ENCODE results near the gene CNST. TPM values are rescaled to one million over a fixed set of nuclear protein-coding genes. Genes with fewer than 3 reads are reported as not detected.
"Not testable (repeated sequence)": the region's sequence is repeated elsewhere in the genome, so short reads cannot be mapped to it uniquely, and the experiment has no call there.

Gene CNST
- total RNA-seq, 3 donors from 2014 or later (not counting 1 experiment from before 2014, with no cell fraction given), result 48.2 to 56.1 (median 49.7) TPM

- Mint-ChIP-seq H3K9me3 (no peaks in the 10 kb centered on the region), H3K4me3 (no peak overlapping the region), H3K27me3 (ENCODE audit: low read depth in 2 of 2) (no peaks in the 10 kb centered on the region), H3K36me3 (no peaks in the 10 kb centered on the region), H3K27ac (no peak overlapping the region), H3K4me1 (peaks cover 46 to 50% of the 10 kb centered on the region in 2 donors)
- WGBS (ENCODE audit: insufficient coverage), result 96% methylated on average over 7 of the region's 7 CpGs
- intact Hi-C loops (cut with micrococcal nuclease), result no loop called here
- Histone ChIP-seq H3K27me3 (ENCODE audit: control insufficient read depth, insufficient read depth, low read length) (no peaks in the 10 kb centered on the region), H3K4me1 (ENCODE audit: control insufficient read depth, insufficient read depth, low read length) (peaks cover 6% of the 10 kb centered on the region), H3K27ac (ENCODE audit: low read length) (no peak overlapping the region), H3K9me3 (ENCODE audit: control insufficient read depth, insufficient read depth, low read length) (no peaks in the 10 kb centered on the region), H3K4me3 (ENCODE audit: low read length) (no peak overlapping the region), H3K36me3 (ENCODE audit: control insufficient read depth, insufficient read depth, low read length) (peaks cover 9% of the 10 kb centered on the region)
- no peak for TF ChIP-seq CTCF (IDR thresholded peaks at IDR 0.05)
- DNase-seq, result no peak
- no peak for ATAC-seq
These were observed 31.7 kb downstream of the CNST start for GRCh38 chr1:246597971-246598370.

GRCh38 chr1:246599315-246599714, 33.1 kb downstream of the CNST start:
- DNase-seq (no peak), ATAC-seq (no peak)
- Mint-ChIP-seq H3K27me3 (ENCODE audit: low read depth in 2 of 2) (no peaks in the 10 kb centered on the region), H3K9me3 (no peaks in the 10 kb centered on the region), H3K36me3 (no peaks in the 10 kb centered on the region), H3K4me3 (no peak overlapping the region), H3K4me1 (peaks cover 58 to 60% of the 10 kb centered on the region in 2 donors), H3K27ac (peak overlapping the region in 1 of 2 donors; percentile 21)
- Histone ChIP-seq H3K36me3 (ENCODE audit: control insufficient read depth, insufficient read depth, low read length) (peaks cover 9% of the 10 kb centered on the region), H3K27ac (ENCODE audit: low read length) (no peak overlapping the region), H3K4me1 (ENCODE audit: control insufficient read depth, insufficient read depth, low read length) (peaks cover 12% of the 10 kb centered on the region), H3K9me3 (ENCODE audit: control insufficient read depth, insufficient read depth, low read length) (no peaks in the 10 kb centered on the region), H3K27me3 (ENCODE audit: control insufficient read depth, insufficient read depth, low read length) (no peaks in the 10 kb centered on the region), H3K4me3 (ENCODE audit: low read length) (no peak overlapping the region)
- 83% methylated on average over 2 of the region's 4 CpGs for WGBS (ENCODE audit: insufficient coverage)
- no peak for TF ChIP-seq CTCF (IDR thresholded peaks at IDR 0.05)
- intact Hi-C loops (cut with micrococcal nuclease), result no loop called here

- Mint-ChIP-seq H3K27ac (peak overlapping the region in 1 of 2 donors; percentile 6), H3K27me3 (ENCODE audit: low read depth in 2 of 2) (no peaks in the 10 kb centered on the region), H3K4me1 (peaks cover 54 to 55% of the 10 kb centered on the region in 2 donors), H3K4me3 (no peak overlapping the region), H3K9me3 (no peaks in the 10 kb centered on the region), H3K36me3 (no peaks in the 10 kb centered on the region)
- Histone ChIP-seq H3K36me3 (ENCODE audit: control insufficient read depth, insufficient read depth, low read length) (peaks cover 5% of the 10 kb centered on the region), H3K9me3 (ENCODE audit: control insufficient read depth, insufficient read depth, low read length) (no peaks in the 10 kb centered on the region), H3K27ac (ENCODE audit: low read length) (no peak overlapping the region), H3K27me3 (ENCODE audit: control insufficient read depth, insufficient read depth, low read length) (no peaks in the 10 kb centered on the region), H3K4me3 (ENCODE audit: low read length) (no peak overlapping the region), H3K4me1 (ENCODE audit: control insufficient read depth, insufficient read depth, low read length) (peaks cover 12% of the 10 kb centered on the region)
- 98% methylated on average over 2 of the region's 2 CpGs for WGBS (ENCODE audit: insufficient coverage)
- intact Hi-C loops (cut with micrococcal nuclease), result loop anchor here (2.0 to 5.0 kb wide), 2 partner anchors 33 to 104 kb away; partner anchors contain the start of genes CNST and TFB2M
- TF ChIP-seq CTCF (IDR thresholded peaks at IDR 0.05), result no peak
- DNase-seq (no peak), ATAC-seq (no peak)
These were observed 34.3 kb downstream of the CNST start for GRCh38 chr1:246600579-246600978.

GRCh38 chr1:246602194-246602593, 35.9 kb downstream of the CNST start:
- Mint-ChIP-seq H3K4me1 (peaks cover 47 to 48% of the 10 kb centered on the region in 2 donors), H3K9me3 (no peaks in the 10 kb centered on the region), H3K36me3 (no peaks in the 10 kb centered on the region), H3K27ac (peak overlapping the region in 1 of 2 donors; percentile 50), H3K4me3 (peak overlapping the region; percentile 8), H3K27me3 (ENCODE audit: low read depth in 2 of 2) (no peaks in the 10 kb centered on the region)
- WGBS (ENCODE audit: insufficient coverage), result 37% methylated on average over 3 of the region's 3 CpGs
- intact Hi-C loops (cut with micrococcal nuclease), result loop anchor here (5.0 kb wide), 1 partner anchor 35 kb away; the partner anchor contains the start of genes CNST and TFB2M
- no peak overlapping the region for H3K27ac ChIP-seq (ENCODE audit: low read length)
- no peak overlapping the region for H3K4me3 ChIP-seq (ENCODE audit: low read length)
- TF ChIP-seq CTCF (IDR thresholded peaks at IDR 0.05), result no peak
- H3K36me3 ChIP-seq (ENCODE audit: control insufficient read depth, insufficient read depth, low read length), result no peaks in the 10 kb centered on the region
- no peaks in the 10 kb centered on the region for H3K27me3 ChIP-seq (ENCODE audit: control insufficient read depth, insufficient read depth, low read length)
- DNase-seq, result peak in 1 of 2 donors; percentile 27
- H3K4me1 ChIP-seq (ENCODE audit: control insufficient read depth, insufficient read depth, low read length), result peaks cover 12% of the 10 kb centered on the region
- H3K9me3 ChIP-seq (ENCODE audit: control insufficient read depth, insufficient read depth, low read length), result no peaks in the 10 kb centered on the region
- ATAC-seq, result peak; percentile 72 to 84 (median 74)

GRCh38 chr1:246605231-246605630, 39.0 kb downstream of the CNST start:
- ATAC-seq; intact Hi-C loops (cut with micrococcal nuclease); H3K27me3 Mint-ChIP-seq (ENCODE audit: low read depth in 2 of 2); H3K27ac Mint-ChIP-seq; H3K9me3 ChIP-seq (ENCODE audit: control insufficient read depth, insufficient read depth, low read length); H3K36me3 Mint-ChIP-seq; H3K27ac ChIP-seq (ENCODE audit: low read length); H3K4me3 Mint-ChIP-seq; DNase-seq; H3K4me3 ChIP-seq (ENCODE audit: low read length); H3K36me3 ChIP-seq (ENCODE audit: control insufficient read depth, insufficient read depth, low read length); H3K27me3 ChIP-seq (ENCODE audit: control insufficient read depth, insufficient read depth, low read length); H3K9me3 Mint-ChIP-seq: not testable (repeated sequence)
- H3K4me1 ChIP-seq (ENCODE audit: control insufficient read depth, insufficient read depth, low read length), result peaks cover 16% of the 10 kb centered on the region
- 96% methylated on average over 19 of the region's 19 CpGs for WGBS (ENCODE audit: insufficient coverage)
- peaks cover 46 to 62% of the 10 kb centered on the region in 2 donors for H3K4me1 Mint-ChIP-seq
